SH-SY5Y (cell line): ENCODE data around the gene RAB11B.

Source experiments
- GATA2 ChIP-seq: IDR thresholded peaks from 2 replicates; pipeline ENCODE4 v1.6.1; 2011; ENCODE audit warnings: mild to moderate bottlenecking, low read depth, low read length
- GATA3 ChIP-seq: IDR thresholded peaks from 2 replicates; pipeline ENCODE4 v1.6.1; 2011; ENCODE audit warnings: low read depth, mild to moderate bottlenecking, low read length, moderate library complexity

GRCh38 chr19:8387688-8388611 lies 2.2 kb upstream of the RAB11B start:
- TF ChIP-seq GATA2 (no peak), GATA3 (no peak)
